ENCODE measurements around the gene TMEM54.

Gene TMEM54, protein sequence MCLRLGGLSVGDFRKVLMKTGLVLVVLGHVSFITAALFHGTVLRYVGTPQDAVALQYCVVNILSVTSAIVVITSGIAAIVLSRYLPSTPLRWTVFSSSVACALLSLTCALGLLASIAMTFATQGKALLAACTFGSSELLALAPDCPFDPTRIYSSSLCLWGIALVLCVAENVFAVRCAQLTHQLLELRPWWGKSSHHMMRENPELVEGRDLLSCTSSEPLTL

DNA sequence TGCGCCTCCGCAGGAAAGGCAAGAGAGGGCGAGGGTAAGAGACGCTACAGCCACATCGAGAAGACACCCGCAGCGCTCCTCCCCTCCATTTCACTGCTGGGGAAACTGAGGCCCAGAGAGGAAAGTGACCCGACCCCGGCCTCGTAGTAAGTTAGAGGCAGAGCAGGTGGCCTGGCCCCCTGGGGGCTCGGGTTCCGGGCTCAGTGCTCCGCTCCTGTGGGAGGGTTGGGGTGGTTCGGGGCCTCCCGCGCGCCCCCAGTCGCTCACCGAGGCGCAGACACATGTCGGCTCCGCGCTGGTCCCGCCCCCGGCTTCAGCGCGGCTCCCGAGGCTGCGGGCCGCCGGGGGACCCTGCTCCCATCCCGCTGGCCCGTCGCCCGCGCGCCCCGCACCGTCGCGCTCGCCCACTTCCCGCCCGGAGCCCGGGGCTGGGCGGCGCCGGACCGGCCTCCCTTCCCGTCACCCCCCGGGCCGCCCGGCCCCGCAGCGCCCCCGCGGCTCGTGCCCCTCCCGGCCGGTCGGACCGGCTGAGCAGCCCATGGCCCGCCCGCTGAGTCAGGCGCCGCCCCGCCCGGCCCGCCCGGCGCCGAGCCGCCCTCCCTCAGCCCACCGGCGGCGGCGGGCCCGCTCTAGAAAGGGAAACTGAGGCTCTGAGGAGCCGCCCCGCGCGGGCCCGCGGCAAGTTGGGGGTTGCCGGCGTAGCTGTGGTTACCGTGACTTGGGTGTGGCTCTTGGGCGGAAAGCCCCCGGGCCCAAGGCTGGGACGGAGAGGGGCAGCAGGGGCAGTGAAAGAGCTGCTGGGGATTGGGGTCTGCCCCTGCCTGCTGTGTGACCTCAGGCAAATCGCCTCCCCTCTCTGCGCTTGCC, at the start of gene TMEM54:
TMEM54 (minus strand) TSS at position 434 of the 867 bp plus-strand sequence; CDS start at position 283, 151 bp downstream.
- no peak within 1 kb of the TSS for H3K9ac ChIP-seq (ENCODE audit: low read depth, low read length)

DNA sequence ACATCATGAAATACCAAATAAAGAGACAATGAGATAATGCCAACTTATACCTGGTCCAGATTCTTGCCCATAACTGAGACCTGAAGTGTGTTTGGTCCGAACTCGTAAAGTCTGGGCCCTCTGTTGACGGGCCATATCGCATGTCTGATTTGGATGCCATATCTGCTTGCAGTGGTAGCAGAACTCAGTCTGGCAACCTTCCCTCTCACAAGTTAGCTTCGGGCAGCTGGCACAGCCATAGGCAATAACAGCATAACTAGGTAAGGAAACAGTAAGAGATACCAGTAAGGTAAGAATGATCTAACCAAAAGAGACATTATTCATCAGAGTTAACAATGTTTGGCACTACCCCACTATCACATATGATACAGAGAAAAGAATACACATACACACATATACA, 48.3 kb upstream of the TMEM54 start:
- Histone ChIP-seq H3K36me3 (ENCODE audit: control insufficient read depth, insufficient read depth, low read length) (peaks cover 33% of the 10 kb centered on the region), H3K27ac (ENCODE audit: low read depth, low read length) (no peak overlapping the region), H3K9ac (ENCODE audit: low read depth, low read length) (no peak overlapping the region), H3K4me1 (ENCODE audit: control insufficient read depth, insufficient read depth, low read length) (no peaks in the 10 kb centered on the region), H3K27me3 (ENCODE audit: control insufficient read depth, insufficient read depth, low read length) (no peaks in the 10 kb centered on the region), H3K9me3 (ENCODE audit: control insufficient read depth, insufficient read depth, low read length) (no peaks in the 10 kb centered on the region), H3K4me3 (ENCODE audit: low read depth, low read length) (no peak overlapping the region)

More for the DNA sequence above, at the start of gene TMEM54:
- H3K4me3 ChIP-seq (ENCODE audit: low read depth, low read length) = peak within 1 kb of the TSS; percentile 65
- no peaks in the 10 kb centered on the region for H3K9me3 ChIP-seq (ENCODE audit: control insufficient read depth, insufficient read depth, low read length)
- no peaks in the 10 kb centered on the region for H3K36me3 ChIP-seq (ENCODE audit: control insufficient read depth, insufficient read depth, low read length)
- no peak within 1 kb of the TSS for H3K27ac ChIP-seq (ENCODE audit: low read depth, low read length)
- H3K27me3 ChIP-seq (ENCODE audit: control insufficient read depth, insufficient read depth, low read length) = peaks cover 43% of the 10 kb centered on the region
- H3K4me1 ChIP-seq (ENCODE audit: control insufficient read depth, insufficient read depth, low read length) = peaks cover 7% of the 10 kb centered on the region

DNA sequence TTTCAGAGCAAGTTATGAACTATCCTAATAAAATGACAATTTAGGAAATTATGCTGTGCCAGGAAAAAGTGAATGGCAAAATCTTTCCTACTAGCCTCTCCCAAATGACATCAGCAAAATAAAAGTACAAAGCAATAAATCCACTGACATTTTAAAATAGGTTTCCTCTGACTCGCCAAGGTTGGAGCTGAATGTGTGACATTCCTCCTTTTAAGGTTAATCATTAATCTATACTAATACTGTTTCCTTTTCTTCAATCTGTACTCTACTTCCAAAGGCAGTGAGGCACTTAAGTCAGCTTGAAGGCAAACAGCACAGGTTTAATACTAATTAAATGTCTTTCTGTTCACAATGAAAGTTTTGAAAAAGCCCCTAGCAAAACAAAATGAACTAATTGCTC, 47.7 kb upstream of the TMEM54 start:
- Histone ChIP-seq H3K4me3 (ENCODE audit: low read depth, low read length) (no peak overlapping the region), H3K27me3 (ENCODE audit: control insufficient read depth, insufficient read depth, low read length) (no peaks in the 10 kb centered on the region), H3K9ac (ENCODE audit: low read depth, low read length) (no peak overlapping the region), H3K4me1 (ENCODE audit: control insufficient read depth, insufficient read depth, low read length) (no peaks in the 10 kb centered on the region), H3K9me3 (ENCODE audit: control insufficient read depth, insufficient read depth, low read length) (no peaks in the 10 kb centered on the region), H3K36me3 (ENCODE audit: control insufficient read depth, insufficient read depth, low read length) (peaks cover 39% of the 10 kb centered on the region), H3K27ac (ENCODE audit: low read depth, low read length) (no peak overlapping the region)

DNA sequence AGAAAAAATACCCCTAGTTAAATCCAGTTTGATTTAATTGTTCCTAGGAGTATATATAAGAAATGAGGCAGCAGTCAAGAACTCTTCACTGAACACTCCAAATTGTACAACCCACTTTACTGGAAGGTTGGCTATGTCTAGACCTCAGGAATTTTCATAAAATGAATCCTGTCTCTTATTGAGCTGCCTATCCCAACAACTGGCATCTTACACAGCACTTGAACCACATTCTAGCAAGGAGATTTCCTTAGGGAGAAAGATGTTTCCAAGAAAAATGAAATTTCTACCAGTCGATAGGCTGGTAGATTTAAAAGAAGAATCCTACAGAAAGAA, 47.2 kb upstream of the TMEM54 start:
- no peaks in the 10 kb centered on the region for H3K9me3 ChIP-seq (ENCODE audit: control insufficient read depth, insufficient read depth, low read length)
- H3K4me1 ChIP-seq (ENCODE audit: control insufficient read depth, insufficient read depth, low read length) = no peaks in the 10 kb centered on the region
- no peak overlapping the region for H3K4me3 ChIP-seq (ENCODE audit: low read depth, low read length)
- no peak overlapping the region for H3K9ac ChIP-seq (ENCODE audit: low read depth, low read length)
- H3K36me3 ChIP-seq (ENCODE audit: control insufficient read depth, insufficient read depth, low read length) = peaks cover 44% of the 10 kb centered on the region
- no peaks in the 10 kb centered on the region for H3K27me3 ChIP-seq (ENCODE audit: control insufficient read depth, insufficient read depth, low read length)
- no peak overlapping the region for H3K27ac ChIP-seq (ENCODE audit: low read depth, low read length)

DNA sequence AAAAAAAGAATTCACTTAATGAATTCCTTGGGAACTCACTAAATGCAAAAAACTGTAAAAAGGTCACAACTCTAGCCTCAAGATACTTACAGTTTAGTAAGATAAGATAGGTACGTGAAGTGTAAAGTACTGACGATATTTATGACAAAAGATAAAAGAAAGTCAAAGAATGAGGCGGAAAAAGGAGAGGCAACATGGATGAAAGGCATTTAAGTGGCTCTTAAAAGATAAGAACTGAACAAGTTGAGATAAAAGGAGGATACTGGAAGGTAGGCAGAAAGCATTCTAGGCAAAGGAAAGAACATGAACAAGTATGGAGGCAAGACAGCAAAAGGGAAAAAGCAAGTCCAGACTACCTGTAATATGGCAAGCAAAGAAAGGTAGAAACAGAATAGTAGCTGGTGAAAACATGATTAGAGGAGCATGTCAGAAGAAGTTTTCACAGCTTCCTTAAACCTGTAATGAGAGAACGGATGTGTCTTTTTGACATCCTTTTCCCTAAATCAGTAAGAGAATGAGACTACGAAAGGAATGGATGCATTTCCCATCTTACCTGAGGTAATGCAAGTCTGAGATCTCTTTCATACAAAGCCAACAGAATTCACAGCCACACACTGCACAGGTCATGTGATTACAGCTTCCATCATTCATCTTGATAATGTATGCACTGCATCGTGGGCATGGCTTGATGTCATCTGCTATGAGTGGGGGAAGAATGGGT, 46.6 kb upstream of the TMEM54 start:
- Histone ChIP-seq H3K9ac (ENCODE audit: low read depth, low read length) (no peak overlapping the region), H3K4me1 (ENCODE audit: control insufficient read depth, insufficient read depth, low read length) (no peaks in the 10 kb centered on the region), H3K4me3 (ENCODE audit: low read depth, low read length) (no peak overlapping the region), H3K27ac (ENCODE audit: low read depth, low read length) (no peak overlapping the region), H3K36me3 (ENCODE audit: control insufficient read depth, insufficient read depth, low read length) (peaks cover 49% of the 10 kb centered on the region), H3K9me3 (ENCODE audit: control insufficient read depth, insufficient read depth, low read length) (no peaks in the 10 kb centered on the region), H3K27me3 (ENCODE audit: control insufficient read depth, insufficient read depth, low read length) (no peaks in the 10 kb centered on the region)

DNA sequence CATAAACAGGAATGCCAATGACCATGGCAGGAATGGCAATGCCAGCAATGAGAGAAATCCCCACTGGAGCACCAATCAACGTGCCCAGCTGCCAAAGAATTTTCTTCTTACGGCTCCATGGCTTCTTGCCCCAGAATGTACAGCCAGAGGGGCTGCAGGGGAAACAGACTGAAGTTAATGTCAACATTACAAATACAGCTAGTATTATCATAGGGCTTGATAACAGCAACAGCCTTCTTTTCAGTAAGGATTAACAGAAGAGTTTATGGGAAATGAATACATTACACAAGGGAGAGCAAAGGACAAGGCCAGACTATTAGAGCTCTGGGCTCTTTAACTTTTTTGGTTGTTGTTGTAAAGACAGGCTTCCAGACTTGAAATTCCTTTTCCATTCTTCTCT, 45.2 kb upstream of the TMEM54 start:
- Histone ChIP-seq H3K27me3 (ENCODE audit: control insufficient read depth, insufficient read depth, low read length) (no peaks in the 10 kb centered on the region), H3K9ac (ENCODE audit: low read depth, low read length) (no peak overlapping the region), H3K36me3 (ENCODE audit: control insufficient read depth, insufficient read depth, low read length) (peaks cover 58% of the 10 kb centered on the region), H3K4me3 (ENCODE audit: low read depth, low read length) (no peak overlapping the region), H3K9me3 (ENCODE audit: control insufficient read depth, insufficient read depth, low read length) (no peaks in the 10 kb centered on the region), H3K4me1 (ENCODE audit: control insufficient read depth, insufficient read depth, low read length) (no peaks in the 10 kb centered on the region), H3K27ac (ENCODE audit: low read depth, low read length) (no peak overlapping the region)

DNA sequence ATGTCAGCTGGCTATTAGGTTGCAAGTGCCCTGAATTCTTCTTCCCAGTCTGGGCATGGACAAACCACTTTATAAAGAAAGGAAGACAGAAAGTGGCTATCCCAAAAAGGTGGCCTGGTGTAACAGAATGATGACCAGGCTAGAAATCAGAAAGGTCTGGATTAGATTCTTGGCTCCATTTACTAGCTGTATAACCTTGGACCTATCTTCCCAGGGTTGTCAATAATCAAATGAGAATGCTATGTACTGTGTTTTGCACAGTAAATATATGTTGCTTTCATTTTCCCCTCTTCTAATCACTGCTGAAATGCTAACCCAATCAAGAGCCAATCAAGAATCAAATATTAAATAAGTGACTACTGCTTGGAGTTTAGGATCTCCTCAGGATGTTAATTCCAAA, 43.0 kb upstream of the TMEM54 start:
- no peaks in the 10 kb centered on the region for H3K9me3 ChIP-seq (ENCODE audit: control insufficient read depth, insufficient read depth, low read length)
- peaks cover 71% of the 10 kb centered on the region for H3K36me3 ChIP-seq (ENCODE audit: control insufficient read depth, insufficient read depth, low read length)
- no peak overlapping the region for H3K27ac ChIP-seq (ENCODE audit: low read depth, low read length)
- no peak overlapping the region for H3K9ac ChIP-seq (ENCODE audit: low read depth, low read length)
- no peak overlapping the region for H3K4me3 ChIP-seq (ENCODE audit: low read depth, low read length)
- H3K27me3 ChIP-seq (ENCODE audit: control insufficient read depth, insufficient read depth, low read length) = no peaks in the 10 kb centered on the region
- no peaks in the 10 kb centered on the region for H3K4me1 ChIP-seq (ENCODE audit: control insufficient read depth, insufficient read depth, low read length)

DNA sequence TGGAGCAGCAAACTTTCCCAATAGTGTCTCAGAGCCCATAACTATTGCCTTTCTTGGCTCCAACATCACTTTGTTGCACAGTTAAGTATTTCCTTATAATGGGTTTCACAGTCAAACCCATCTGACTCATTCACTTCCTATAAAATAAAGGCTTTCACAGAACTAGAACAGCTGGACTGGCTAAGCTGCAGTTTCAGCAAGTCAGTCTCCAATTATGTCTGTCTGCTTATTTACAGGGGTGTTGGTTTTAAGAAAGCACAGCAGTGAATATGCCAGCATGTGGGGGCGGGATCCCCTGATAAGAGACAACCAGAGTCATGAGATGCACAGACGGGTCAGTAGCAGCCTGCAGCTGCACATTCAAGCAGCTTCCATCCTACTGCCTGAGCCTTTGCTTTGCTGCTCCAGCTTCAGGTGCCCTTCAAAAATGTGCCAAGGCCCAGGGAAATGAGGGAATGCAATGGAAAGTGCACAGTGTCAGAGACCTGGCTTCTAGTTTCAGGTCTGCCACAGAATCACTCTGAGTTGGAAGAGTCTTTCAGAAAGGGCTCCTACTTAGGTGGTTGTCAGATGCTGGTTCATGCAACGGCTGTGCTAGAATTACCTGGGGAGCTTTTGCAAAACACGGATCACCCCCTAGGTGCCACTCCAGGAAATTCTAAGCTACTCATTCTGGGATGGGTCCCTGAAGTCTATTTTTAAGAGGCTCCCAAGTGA, 38.6 kb upstream of the TMEM54 start:
- peaks cover 74% of the 10 kb centered on the region for H3K36me3 ChIP-seq (ENCODE audit: control insufficient read depth, insufficient read depth, low read length)
- no peak overlapping the region for H3K27ac ChIP-seq (ENCODE audit: low read depth, low read length)
- no peak overlapping the region for H3K9ac ChIP-seq (ENCODE audit: low read depth, low read length)
- H3K4me3 ChIP-seq (ENCODE audit: low read depth, low read length) = no peak overlapping the region
- H3K9me3 ChIP-seq (ENCODE audit: control insufficient read depth, insufficient read depth, low read length) = no peaks in the 10 kb centered on the region
- no peaks in the 10 kb centered on the region for H3K4me1 ChIP-seq (ENCODE audit: control insufficient read depth, insufficient read depth, low read length)
- H3K27me3 ChIP-seq (ENCODE audit: control insufficient read depth, insufficient read depth, low read length) = no peaks in the 10 kb centered on the region

DNA sequence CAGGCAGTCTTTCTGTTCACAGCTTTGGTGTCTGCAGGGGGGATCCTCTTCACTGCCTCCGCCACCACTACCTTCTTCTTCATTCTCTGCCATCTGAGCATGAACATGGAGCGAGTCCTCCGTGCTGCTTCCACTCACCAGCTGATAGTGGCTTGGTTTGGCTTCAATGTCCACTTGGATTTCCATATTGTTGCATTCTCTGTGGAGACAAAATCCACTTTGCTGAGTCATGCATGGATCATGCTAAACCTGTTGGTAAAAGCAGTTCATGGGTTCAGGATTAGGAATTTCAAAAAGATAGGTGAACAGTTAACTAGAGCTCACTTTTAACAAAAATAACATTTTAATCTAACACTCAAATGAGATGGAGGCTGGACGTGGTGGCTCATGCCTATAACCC, 35.9 kb upstream of the TMEM54 start:
- H3K27ac ChIP-seq (ENCODE audit: low read depth, low read length) = no peak overlapping the region
- no peaks in the 10 kb centered on the region for H3K9me3 ChIP-seq (ENCODE audit: control insufficient read depth, insufficient read depth, low read length)
- no peak overlapping the region for H3K4me3 ChIP-seq (ENCODE audit: low read depth, low read length)
- peaks cover 6% of the 10 kb centered on the region; the same call in 1 of the 2 replicates for H3K4me1 ChIP-seq (ENCODE audit: control insufficient read depth, insufficient read depth, low read length)
- no peaks in the 10 kb centered on the region for H3K27me3 ChIP-seq (ENCODE audit: control insufficient read depth, insufficient read depth, low read length)
- H3K9ac ChIP-seq (ENCODE audit: low read depth, low read length) = no peak overlapping the region
- H3K36me3 ChIP-seq (ENCODE audit: control insufficient read depth, insufficient read depth, low read length) = peaks cover 53% of the 10 kb centered on the region

DNA sequence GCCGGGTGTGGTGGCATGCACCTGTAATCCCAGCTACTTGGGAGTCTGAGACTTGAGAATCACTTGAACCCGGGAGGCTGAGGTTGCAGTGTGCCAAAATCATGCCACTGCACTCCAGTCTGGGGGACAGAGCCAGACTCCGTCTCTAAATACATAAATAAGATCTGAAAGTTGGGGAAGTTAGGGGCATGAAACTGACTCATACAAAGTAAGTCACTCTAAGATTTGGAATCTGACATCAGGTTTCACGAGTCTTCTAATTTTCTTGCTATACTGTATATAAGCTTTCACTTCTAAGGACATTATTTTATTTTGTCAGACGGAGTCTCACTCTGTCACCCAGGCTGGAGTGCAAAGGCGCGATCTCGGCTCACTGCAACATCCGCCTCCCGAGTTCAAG, 33.3 kb upstream of the TMEM54 start:
- Histone ChIP-seq H3K27me3 (ENCODE audit: control insufficient read depth, insufficient read depth, low read length) (0 out of 2 replicates have a peak, but pooled peaks cover 3% of the 10 kb centered on the region), H3K4me3 (ENCODE audit: low read depth, low read length) (no peak overlapping the region), H3K36me3 (ENCODE audit: control insufficient read depth, insufficient read depth, low read length) (peaks cover 35% of the 10 kb centered on the region), H3K27ac (ENCODE audit: low read depth, low read length) (no peak overlapping the region), H3K9me3 (ENCODE audit: control insufficient read depth, insufficient read depth, low read length) (no peaks in the 10 kb centered on the region), H3K9ac (ENCODE audit: low read depth, low read length) (no peak overlapping the region), H3K4me1 (ENCODE audit: control insufficient read depth, insufficient read depth, low read length) (peaks cover 6% of the 10 kb centered on the region; the same call in 1 of the 2 replicates)
